Suppressor macrophage treated with lipopolysaccharide for 4 hours (primary cell): ENCODE data around the gene CLCN7.
"Not testable (repeated sequence)": the region's sequence is repeated elsewhere in the genome, so short reads cannot be mapped to it uniquely, and the experiment has no call there.

Source experiments
- DNase-seq: peaks from one replicate; pipeline ENCODE4 v3.0.0-alpha.2; 2020

Gene CLCN7

GRCh38 chr16:1443980-1444729, 30.7 kb downstream of the CLCN7 start, which contains the start of gene CCDC154:
CCDC154 (minus strand) TSS chr16:1444556; CDS start chr16:1444322, 234 bp downstream.
- DNase-seq, result no peak

- DNase-seq, result no peak
These were observed 31.3 kb downstream of the CLCN7 start for GRCh38 chr16:1443403-1443973.

DNA sequence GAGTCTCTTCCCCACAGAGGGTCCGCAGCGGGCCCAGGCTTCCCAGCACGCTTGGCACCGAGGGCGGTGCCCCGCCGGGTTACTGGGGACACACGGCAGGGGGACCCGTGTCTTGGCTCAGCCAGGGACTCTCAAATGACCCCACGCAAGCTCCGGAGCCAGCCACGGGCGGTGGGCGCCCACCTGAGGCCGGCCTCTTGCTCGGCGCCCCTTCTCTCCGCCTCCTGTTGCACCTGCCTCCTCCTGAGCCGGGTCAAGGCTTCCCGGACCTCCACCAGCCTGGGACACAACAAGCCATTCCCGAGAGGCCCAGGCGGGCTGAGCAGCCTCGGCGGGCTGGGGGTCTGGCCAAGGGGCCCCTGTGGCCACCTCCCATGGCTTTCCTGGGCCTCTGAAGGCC, 32.1 kb downstream of the CLCN7 start:
- no peak for DNase-seq

- no peak for DNase-seq
These were observed 33.4 kb downstream of the CLCN7 start for GRCh38 chr16:1441391-1441829.

DNA sequence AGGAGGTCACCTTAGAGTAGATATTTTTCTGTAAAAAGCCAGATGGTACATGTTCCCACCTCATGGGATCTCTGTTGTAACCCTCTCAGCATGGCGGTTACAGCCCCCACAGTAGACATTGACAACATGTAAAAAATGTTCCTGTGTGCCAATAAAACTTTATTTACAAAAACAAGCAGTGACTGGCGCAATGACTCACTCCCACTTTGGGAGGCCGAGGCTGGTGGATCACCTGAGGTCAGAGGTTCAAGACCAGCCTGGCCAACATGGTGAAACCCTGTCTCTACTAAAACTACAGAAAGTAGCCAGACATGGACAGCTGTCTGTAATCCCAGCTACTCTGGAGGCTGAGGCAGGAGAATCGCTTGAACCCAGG, 35.1 kb downstream of the CLCN7 start:
- DNase-seq, result not testable (repeated sequence)

GRCh38 chr16:1439058-1439698, 35.6 kb downstream of the CLCN7 start:
- DNase-seq, result no peak

GRCh38 chr16:1438229-1439057, 36.4 kb downstream of the CLCN7 start:
- DNase-seq, result no peak

DNA sequence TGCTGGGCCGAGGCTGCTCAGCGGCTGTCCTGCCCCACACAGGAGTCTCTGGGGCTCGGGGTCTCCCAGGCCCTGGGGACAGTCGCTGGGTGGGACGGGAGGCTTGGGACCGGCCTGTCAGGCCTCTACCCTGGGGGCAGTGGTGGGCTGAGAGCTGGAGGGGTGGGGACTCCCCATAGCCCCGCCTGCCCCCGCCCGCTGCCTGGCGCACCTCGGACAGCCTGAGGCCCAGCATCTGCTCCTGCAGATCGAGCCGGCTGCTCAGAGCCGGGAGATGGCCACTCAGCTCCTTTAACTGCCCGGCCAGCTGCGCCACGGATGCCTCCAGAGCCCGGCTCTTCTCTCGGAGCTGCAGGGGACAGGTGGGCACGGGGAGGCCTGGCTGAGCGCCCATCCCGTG, 37.2 kb downstream of the CLCN7 start:
- no peak for DNase-seq

DNA sequence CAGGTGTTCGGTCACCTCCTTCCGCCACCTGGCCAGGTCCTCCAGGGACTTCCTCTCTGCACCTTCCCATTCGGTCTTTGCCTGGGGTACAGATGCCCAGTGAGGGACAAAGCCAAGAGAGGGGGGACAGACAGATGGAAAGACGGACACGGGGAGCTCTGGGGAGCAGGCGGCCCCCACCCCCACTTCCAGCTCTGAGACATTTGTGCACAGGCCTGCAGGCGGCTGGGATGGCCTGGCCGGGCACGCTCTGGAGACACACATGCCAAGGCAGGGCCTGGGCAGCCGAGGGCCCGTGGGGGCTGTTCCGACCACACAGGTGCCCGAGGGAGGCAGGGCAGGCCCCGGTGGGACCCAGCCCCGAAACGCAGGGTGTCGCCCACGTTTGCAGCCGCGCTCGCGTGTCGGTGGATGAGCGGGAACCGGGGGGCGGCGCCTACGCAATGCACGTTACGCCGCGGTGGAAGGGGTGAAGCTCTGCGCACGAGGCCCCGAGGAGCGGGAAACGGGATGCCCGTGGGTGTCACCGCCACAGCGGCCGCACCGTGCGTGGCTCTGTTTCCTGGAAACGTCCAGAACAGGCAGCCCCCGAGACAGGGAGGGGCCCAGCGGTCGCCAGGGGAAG, 38.0 kb downstream of the CLCN7 start:
- no peak for DNase-seq

DNA sequence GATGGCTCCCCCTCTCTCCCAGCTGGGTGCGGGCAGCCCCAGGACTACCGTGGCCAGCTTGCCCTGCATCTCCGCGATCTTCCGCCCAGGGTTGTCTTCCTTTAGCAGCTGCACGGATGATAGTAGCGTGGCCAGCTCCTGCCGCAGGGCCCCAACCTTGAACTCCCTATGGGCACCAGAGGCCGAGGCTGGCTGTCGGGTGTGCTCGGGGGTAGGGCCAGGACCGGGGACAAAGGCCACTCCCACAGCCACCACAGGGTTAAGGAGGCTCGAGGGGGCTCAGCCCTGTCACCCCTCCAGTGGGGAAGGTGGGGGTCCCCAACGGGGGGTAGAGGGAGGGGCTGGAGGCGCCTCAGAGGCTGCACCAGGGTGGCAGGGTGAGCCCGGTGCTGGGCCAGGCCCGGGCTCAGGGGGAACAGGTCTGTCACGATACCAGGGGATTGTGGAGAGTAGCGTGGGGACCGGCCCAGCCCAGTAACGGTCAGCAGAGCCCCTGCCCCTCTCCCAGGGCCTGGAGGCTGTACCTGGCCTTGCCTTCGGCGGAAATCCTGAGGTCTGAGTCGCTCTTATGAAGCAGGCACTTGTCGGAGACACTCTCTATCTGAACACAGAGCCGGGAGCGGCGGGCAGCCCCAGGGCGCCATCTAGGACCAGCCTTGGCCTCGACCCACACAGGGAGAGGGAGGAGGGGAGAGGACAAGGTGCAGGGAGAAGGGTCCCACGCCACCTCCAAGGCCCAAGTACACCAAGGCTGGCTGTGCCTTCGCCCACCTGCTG, 38.7 kb downstream of the CLCN7 start:
- no peak for DNase-seq

DNA sequence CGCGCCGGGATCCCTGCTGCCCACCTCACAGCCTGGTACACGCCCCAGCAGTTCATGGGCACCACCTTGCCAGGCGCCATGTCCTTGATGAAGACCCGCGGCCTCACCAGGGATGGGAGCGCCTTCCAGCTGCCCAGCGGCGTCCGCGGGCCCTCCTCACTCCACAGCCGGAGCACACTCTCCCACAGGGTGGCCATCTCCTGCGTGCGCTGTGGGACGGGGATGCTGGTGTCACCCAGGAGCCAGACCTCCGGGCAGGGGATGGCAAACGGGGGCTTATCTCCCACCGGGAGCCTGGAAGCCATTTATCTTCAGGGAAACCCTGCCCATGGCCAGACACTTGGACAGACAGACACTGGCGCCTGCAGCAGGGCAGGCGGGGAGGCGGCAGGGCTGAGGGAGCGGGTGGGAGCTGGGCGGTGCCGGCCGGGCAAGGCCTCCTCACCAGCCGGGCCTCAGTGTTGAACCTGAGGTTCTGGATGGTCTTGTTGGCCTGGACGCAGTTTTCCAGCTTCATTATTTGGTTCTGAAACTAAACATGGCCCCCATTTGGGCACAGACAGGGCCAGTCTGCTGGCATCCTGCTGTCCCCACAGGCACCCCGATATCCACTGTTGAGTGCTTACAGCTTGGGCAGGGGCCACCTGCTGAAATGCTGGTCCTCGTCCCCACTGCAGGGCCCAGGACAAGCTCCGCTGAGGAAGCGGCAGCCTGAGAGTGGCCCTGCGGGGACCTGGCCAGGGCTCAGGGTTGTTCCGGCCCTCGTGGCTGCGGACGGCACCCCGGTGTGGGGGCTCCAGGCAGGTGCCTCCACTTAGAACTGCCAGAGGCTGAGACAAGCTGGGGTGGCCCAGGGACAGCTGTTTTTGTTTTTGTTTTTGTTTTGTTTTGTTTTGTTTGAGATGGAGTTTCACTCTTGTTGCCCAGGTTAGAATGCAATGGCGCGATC, 39.9 kb downstream of the CLCN7 start:
- no peak for DNase-seq

DNA sequence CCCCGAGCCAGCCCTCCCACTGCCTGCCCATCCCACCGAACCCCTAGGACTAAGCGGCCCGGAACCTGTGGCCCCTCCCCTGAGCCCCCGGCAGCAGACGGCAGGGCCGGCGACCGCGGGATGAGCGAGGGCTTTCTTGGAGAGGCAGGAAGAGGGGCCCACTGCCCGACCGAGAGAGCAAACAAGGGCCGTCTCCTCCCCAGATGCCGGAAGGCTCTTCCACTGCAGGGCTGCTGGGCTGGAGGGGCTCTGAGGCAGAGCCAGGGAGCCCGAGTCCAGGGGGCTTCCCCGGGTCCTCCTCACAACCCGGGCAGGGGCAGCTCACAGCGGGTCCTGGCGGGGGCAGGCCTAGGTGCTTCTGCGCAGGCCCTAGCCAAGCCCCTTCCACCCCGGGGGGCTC, 41.1 kb downstream of the CLCN7 start:
- no peak for DNase-seq

DNA sequence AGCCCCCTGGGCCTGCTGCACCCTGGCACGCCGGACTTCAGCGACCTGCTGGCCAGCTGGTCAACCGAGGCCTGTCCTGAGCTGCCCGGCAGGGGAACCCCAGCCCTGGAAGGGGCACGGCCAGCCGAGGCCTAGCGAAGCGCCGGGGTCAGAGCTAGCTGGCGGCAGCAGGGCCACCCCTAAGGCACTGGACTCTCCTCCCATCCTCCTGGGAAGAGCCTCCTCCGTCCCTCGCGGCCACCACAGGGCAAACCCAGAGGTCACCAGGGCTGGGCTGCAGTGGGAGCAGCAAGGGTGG, 41.6 kb downstream of the CLCN7 start:
- DNase-seq, result no peak

DNA sequence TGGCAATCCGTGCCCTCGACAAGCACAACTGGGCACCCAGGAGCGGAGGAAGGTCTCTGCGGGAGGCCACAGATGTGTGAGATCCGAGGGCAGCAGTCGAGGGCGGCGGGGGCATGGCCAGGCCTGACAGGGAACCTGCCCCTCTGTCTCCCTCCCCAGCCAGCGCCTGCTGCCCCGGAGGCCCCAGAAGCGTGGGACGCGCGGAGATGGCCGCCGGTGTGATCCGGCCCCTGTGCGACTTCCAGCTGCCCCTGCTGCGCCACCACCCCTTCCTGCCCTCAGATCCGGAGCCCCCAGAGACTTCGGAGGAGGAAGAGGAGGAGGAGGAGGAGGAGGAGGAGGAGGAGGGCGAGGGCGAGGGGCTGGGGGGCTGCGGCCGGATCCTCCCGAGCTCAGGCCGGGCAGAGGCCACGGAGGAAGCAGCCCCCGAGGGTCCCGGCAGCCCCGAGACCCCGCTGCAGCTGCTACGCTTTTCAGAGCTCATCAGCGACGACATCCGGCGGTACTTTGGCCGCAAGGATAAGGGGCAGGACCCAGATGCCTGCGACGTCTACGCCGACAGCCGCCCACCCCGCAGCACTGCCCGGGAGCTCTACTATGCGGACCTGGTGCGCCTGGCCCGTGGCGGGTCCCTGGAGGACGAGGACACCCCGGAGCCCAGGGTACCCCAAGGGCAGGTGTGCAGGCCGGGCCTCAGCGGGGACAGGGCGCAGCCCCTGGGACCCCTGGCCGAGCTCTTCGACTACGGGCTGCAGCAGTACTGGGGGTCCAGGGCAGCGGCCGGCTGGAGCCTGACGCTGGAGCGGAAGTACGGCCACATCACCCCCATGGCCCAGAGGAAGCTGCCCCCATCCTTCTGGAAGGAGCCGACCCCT, 42.2 kb downstream of the CLCN7 start:
- DNase-seq, result no peak

DNA sequence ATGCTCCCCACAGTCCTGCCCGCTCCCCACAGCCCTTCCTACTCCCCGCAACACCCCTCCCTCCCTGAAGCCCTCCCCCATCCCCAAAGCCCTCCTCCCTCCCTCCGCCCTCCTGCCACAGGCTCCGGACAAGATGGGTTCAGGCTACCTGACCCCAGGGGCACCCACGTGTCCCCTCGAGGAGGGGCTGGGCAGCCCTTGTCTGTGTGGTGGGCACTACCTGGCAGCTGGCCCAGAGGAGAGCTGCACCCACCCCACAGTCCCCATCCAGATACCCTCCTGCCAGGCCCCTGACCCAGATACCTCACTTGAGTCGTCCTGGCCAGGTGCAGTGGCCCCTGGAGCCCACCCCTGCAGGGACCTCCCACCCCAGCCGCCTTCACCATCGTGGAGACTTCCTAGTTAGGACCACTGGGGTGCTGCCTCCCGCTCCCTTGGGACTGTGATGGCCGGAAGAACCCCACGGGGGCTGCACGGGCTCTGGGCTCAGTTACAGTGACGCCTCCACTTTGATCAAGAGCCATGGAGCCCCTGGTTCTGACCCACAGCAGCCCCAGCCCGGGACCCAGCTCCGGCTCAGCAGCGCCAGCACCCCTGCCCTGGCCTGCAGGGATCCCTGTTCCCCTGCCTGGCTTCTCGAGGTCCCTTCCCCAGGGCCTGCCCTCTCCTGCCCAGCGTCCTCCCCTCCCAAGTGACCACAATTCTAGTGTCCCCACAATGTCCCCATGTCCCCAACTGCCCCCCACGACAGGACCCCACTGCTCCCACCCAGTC, 43.1 kb downstream of the CLCN7 start:
- no peak for DNase-seq

DNA sequence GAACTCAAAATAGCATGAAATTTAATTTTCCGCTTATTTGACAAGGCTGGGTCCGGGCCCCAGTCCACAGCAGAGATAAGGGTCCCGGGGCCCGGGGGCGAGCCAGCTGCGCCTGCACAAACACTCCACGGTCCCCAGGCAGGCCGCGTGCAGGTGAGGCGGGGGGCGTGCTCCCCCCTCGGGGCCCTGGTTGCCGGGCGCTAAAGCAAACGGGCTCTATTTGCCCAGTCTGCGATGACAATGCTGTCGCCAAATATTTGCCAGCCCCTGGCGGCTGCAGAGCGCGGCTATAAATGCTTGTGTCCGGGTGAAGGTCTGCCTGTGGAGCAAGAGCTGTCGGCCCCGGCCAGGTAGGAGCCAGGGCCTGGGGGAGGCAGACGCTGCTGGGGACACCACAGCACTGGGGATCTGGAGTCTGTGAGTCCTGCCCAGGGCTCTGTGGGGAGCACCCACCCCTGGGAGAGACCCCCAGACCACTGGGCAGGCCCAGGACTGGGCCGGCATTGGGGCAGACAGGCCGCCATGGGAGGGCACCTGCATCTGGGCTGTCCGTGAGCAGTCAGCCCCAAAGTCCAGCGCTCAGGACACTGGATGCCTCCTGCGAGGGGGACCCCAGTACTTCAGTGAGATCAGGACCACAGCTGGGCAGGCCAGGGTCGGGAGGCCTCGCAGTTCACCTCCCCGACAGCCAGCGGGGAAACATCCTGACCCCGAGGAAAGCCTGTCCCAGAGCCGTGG, 43.9 kb downstream of the CLCN7 start, which contains the start of gene PERCC1:
PERCC1 (plus strand) TSS at position 320 of the 738 bp plus-strand sequence. CDS start 1,516 bp downstream, outside the sequence.
- DNase-seq, result no peak

DNA sequence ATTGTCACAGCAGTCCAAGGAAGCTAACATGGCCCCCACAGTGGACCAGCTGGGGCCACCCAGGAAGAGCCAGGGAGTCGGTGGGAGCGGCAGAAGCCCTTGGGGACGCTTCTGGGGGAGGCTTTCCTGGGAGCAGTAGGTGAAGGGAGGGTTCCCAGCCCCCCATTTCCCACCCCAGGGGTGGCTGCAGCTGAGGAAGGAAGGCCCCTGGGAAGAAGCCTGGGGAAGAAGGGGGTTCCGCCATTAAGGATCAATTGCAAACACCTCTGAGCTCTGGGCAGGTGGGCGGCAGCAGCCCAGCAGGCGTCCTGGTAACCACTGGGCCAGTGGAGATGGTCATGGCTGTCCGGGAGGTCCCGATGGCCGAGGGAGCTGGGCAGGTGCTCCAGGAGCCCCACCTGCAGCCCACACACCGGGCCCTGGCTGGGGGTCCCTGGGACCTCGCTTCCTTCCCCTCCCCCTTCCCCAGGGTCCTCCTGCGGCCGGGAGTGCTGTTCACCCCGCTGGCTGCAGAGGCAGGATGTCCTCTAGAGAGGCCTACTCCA, 44.5 kb downstream of the CLCN7 start:
- no peak for DNase-seq

GRCh38 chr16:1429631-1430030, 45.2 kb downstream of the CLCN7 start:
- DNase-seq, result no peak
